HG03159 (cell line): ENCODE results near the gene LGALS3.

Experiments used
- ATAC-seq: cut with Tn5 transposase; IDR thresholded peaks from one replicate; pipeline ENCODE4 v1.9.1; 2021; ENCODE audit warnings: mild to moderate bottlenecking, moderate library complexity; ENCODE audit not compliant: unreplicated experiment

The LGALS3 gene

DNA sequence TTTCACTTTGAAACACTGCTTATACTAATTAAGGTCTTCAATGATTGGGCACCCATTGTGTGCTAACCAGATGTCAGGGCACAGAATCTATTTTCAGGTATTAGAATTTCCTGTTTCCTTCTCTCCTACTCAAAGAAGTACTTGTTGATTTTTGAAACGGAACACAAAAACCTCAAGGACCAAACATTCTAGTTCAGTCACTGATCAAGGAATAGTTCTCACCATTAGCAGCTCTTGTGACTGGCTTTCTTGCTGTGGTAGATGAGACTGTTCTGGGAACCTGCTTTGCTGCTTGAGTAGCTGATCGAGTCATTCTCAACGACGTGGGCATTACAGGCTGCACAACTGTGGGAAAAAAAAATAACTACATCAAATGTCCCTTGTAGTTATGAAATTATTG is 51.4 kb downstream of the LGALS3 start:
- ATAC-seq = peak; percentile 57

DNA sequence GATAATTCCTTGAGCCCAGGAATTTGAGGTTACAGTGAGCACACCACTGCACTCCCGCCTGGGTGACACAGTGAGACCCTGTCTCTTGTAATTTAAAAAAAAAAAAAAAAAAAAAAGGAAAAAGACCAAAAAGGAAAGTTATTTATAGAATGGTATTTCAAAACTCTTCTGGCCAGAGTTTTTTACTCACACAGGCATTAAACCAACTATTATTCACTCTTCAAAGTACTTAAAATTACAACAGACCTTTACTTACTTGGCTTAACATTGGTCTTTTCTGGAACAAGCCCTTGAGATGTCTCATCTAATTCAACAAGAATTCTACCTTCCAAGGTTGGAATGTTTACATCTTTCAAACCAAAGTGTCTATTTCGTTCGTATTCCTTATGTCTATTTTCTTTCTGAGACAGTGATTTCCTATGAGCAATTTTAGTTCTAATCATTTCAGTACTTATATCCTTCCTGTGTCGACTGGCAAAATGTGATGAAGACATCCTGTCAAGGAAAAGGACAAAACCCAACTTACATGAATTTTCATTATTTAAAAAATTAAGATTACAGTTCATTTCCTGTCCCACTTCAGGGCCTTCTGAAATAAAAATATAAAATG is 59.7 kb downstream of the LGALS3 start:
- ATAC-seq = no peak

GRCh38 chr14:55190906-55191202 is 61.8 kb downstream of the LGALS3 start:
- ATAC-seq = no peak

- ATAC-seq = peak; percentile 96
Observed at GRCh38 chr14:55191203-55192053, 62.4 kb downstream of the LGALS3 start, which contains the start of gene DLGAP5. Gene DLGAP5 (minus strand): TSS chr14:55191585. CDS start chr14:55189179, 2,406 bp downstream.

DNA sequence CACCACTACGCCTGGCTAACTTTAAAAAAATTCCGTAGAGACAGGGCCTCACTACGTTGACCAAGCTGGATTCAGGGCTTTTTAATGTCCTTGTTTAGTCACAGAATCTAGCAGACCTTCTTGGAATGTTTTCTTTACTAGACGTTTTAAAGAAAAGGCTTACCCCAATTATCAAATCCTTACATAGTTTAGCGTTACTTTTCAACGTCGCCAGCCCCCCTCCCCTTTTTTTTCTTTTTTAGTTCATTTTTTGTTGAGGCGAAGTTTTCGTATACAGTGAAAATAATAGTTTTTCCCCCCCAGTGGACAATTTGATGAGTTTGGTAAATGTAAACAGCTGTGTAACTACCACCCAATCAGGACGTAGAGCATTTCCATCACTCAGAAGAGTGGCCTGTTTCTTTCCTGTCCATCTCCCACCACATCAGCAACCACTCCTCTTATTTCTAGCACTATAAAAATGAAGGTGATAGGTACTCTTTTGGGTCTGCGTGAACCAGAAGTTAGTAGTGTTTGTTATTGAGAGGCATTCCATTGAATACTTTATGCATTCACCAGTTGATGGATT is 63.1 kb downstream of the LGALS3 start:
- no peak for ATAC-seq

- no peak for ATAC-seq
Observed at GRCh38 chr14:55194656-55195355, 65.8 kb downstream of the LGALS3 start.
